ENCODE measurements around the gene EIF2B5. TPM values are rescaled to one million over a fixed set of nuclear protein-coding genes. Genes with fewer than 3 reads are reported as not detected.

EIF2B5 gene
- total RNA-seq: 27.3 and 29.0 TPM in 2 replicates

GRCh38 chr3:184135149-184135910 is at the start of gene EIF2B5:
TSS of gene EIF2B5 (plus strand) at chr3:184135358. CDS start at chr3:184135386, 28 bp downstream.

GRCh38 chr3:184096811-184097383 is 38.3 kb upstream of the EIF2B5 start, which contains the start of gene HTR3E:
TSS of gene HTR3E (plus strand) at chr3:184097064. CDS start at chr3:184097530, 466 bp downstream.

GRCh38 chr3:184154885-184155643 is 19.9 kb downstream of the EIF2B5 start, which contains the start of gene DVL3:
TSS of gene DVL3 (plus strand) at chr3:184155377. CDS start at chr3:184155636, 259 bp downstream.

GRCh38 chr3:184174646-184175492 is 39.7 kb downstream of the EIF2B5 start, which contains the start of gene AP2M1:
TSS of gene AP2M1 (plus strand) at chr3:184174855. CDS start at chr3:184176994, 2,139 bp downstream.

GRCh38 chr3:184186184-184186901 is 51.2 kb downstream of the EIF2B5 start, which contains the start of gene ABCF3:
TSS of gene ABCF3 (plus strand) at chr3:184186199. CDS start at chr3:184186208, 9 bp downstream.

Other genes starting within 250 kb of the EIF2B5 start
- gene ABCC5, start 117.5 kb upstream of the EIF2B5 start, total RNA-seq: 13.2 and 24.7 TPM in 2 replicates
- not detected in 2 replicates for gene HTR3D, start 103.6 kb upstream of the EIF2B5 start, total RNA-seq
- gene HTR3C, start 82.3 kb upstream of the EIF2B5 start, total RNA-seq: not detected in 2 replicates
- not detected in 2 replicates for gene HTR3E, start 38.3 kb upstream of the EIF2B5 start, total RNA-seq
- 26.2 and 44.7 TPM in 2 replicates for gene DVL3, start 20.0 kb downstream of the EIF2B5 start, total RNA-seq
- 773 and 801 TPM in 2 replicates for gene AP2M1, start 39.5 kb downstream of the EIF2B5 start, total RNA-seq
- gene ABCF3, start 50.8 kb downstream of the EIF2B5 start, total RNA-seq: 44.7 and 64.9 TPM in 2 replicates
- gene VWA5B2, start 94.2 kb downstream of the EIF2B5 start, total RNA-seq: not detected in 2 replicates
- gene ALG3, start 113.6 kb downstream of the EIF2B5 start, total RNA-seq: 23.5 and 25.0 TPM in 2 replicates
- gene EEF1AKMT4, start 114.3 kb downstream of the EIF2B5 start, total RNA-seq: 3.4 and 4.8 TPM in 2 replicates
- 0.09 and 0.14 TPM in 2 replicates for gene CAMK2N2, start 126.2 kb downstream of the EIF2B5 start, total RNA-seq
- gene ECE2, start 140.7 kb downstream of the EIF2B5 start, total RNA-seq: not detected in 2 replicates
- 391 and 419 TPM in 2 replicates for gene PSMD2, start 163.9 kb downstream of the EIF2B5 start, total RNA-seq
- 198 and 261 TPM in 2 replicates for gene EIF4G1, start 179.2 kb downstream of the EIF2B5 start, total RNA-seq
- gene FAM131A, start 202.2 kb downstream of the EIF2B5 start, total RNA-seq: 10.5 and 18.1 TPM in 2 replicates
- gene CLCN2, start 226.2 kb downstream of the EIF2B5 start, total RNA-seq: 3.0 and 3.3 TPM in 2 replicates
- 63.6 and 81.2 TPM in 2 replicates for gene POLR2H, start 226.4 kb downstream of the EIF2B5 start, total RNA-seq
- gene THPO, start 242.8 kb downstream of the EIF2B5 start, total RNA-seq: 0.14 and 0.18 TPM in 2 replicates
- gene CHRD, start 244.7 kb downstream of the EIF2B5 start, total RNA-seq: 1.4 and 1.9 TPM in 2 replicates